Right lobe of liver (tissue), 4 donors: ENCODE results near the gene SF1.

ENCODE experiments used
- POLR2A ChIP-seq: fragments of 450-650 bp; IDR thresholded peaks from one replicate; pipeline ENCODE4 v1.6.1; 2017; ENCODE audit warnings: antibody characterized with exemption, mild to moderate bottlenecking
- TF ChIP-seq, protein P1 (sequence below), 4 donors: fragments of 200-600 bp in 3 of 4; fragments of 450-650 bp in 1 of 4; IDR thresholded peaks; one replicate each; pipeline versions ENCODE4 v1.5.1 to v1.8.0; 2016 to 2022; ENCODE audit warnings: antibody characterized with exemption in 4 of 4, mild to moderate bottlenecking in 2 of 4
- donor health status: DM: no; HTN: no; CAD: no.
- donor health status: DM: no; HTN: no; CAD: no.
- donor health status: DM: no; HTN: yes; CAD: no.

DNA sequence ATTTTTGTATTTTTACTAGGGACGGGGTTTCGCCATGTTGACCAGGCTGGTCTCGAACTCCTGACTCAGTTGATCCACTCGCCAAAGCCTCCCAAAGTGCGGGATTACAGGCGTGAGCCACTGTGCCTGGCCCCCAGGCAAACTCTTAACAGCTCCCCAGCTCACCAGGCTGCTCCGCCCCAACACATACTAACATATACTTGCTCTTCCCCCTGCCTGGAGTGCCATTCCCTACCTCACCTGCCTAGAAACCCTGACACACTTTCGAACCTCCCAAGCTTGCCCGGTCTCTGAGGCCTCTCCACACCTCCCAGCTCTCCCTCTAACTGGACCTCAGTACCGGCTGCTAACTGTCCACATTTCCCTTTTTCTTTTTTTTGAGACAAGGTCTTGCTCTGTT lies 16.2 kb upstream of the SF1 start:
- TF ChIP-seq, protein P1, sequence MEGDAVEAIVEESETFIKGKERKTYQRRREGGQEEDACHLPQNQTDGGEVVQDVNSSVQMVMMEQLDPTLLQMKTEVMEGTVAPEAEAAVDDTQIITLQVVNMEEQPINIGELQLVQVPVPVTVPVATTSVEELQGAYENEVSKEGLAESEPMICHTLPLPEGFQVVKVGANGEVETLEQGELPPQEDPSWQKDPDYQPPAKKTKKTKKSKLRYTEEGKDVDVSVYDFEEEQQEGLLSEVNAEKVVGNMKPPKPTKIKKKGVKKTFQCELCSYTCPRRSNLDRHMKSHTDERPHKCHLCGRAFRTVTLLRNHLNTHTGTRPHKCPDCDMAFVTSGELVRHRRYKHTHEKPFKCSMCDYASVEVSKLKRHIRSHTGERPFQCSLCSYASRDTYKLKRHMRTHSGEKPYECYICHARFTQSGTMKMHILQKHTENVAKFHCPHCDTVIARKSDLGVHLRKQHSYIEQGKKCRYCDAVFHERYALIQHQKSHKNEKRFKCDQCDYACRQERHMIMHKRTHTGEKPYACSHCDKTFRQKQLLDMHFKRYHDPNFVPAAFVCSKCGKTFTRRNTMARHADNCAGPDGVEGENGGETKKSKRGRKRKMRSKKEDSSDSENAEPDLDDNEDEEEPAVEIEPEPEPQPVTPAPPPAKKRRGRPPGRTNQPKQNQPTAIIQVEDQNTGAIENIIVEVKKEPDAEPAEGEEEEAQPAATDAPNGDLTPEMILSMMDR (IDR thresholded peaks at IDR 0.05), result no peak
- no peak for TF ChIP-seq POLR2A
